HG03571 (cell line): ENCODE results near the gene BCAS3.
A peak's percentile ranks its signal among the peaks of the same experiment; 100 is the strongest.
"Not testable (repeated sequence)": the region's sequence is repeated elsewhere in the genome, so short reads cannot be mapped to it uniquely, and the experiment has no call there.

ENCODE experiments used
- ATAC-seq: cut with Tn5 transposase; IDR thresholded peaks from one replicate; pipeline ENCODE4 v1.9.1; 2021; ENCODE audit not compliant: unreplicated experiment

Gene BCAS3

DNA sequence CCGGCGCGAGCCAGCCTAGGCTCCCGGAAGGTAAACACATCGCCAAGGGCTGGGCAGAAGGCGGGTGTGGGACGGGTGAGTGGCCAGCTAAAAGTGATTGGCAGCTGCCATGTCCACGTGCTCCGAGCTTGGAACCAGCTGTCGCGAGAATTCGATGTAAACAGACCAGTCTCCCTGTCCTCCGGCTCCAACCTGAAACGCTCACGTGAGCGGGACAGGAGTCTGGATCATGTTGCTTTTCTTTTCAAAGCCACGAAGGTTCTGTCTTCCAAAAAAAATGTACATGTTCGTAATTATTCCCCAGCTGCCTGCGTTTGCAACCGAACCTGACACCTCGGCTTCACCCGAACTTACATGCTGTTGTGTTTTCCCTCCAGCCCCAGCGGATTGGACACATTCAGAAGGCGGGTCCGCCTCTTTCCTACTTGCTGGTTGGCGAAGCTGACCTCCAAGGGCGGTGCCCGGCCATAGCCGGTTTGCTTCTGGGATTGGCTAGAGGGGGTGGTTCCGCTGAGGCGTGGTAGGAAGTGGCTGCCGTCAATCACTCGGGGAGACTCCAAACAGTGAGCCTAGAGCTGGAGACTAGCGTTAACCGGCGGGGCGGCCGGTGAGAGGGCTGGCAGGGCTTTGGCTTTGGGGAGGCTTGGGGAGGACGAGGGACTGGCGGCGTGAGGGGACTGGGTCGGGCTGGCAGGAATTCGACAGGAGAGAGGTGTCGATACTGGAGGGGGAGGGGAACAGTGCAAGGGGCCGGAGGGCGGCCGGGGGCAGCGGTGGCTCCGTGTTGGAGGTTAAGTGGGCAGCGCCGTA lies at the start of gene BCAS3:
Gene BCAS3 (plus strand): TSS at position 544 of the 810 bp plus-strand sequence.
- peak; percentile 98 for ATAC-seq

DNA sequence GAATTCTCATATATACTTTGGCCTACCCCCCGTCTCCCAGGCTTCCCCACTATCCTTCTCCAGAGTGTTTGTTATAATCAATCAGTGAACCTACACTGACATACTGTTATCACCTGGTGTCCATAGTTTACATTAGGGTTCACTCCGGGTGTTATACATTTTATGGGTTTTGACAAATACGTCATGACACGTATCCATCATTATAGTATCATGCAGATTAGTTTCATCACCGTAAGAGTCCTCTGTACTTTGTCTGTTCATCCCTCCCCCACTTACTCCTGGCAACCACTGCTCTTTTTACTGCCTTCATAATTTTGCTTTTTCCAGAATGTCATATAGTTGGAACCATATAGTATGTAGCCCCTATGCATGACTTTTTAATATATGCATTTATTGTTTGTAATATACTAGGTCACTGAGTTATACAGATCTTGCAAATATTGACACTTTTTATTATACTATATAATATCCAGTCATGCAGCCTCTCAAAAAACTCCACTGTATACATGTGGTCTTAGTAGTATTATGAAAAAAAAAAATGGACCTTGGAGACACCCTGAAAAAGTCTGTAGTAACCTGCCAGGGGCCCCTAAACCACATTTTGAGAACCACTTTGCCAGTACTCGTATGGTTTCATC lies 49.3 kb upstream of the BCAS3 start:
- ATAC-seq = no peak

DNA sequence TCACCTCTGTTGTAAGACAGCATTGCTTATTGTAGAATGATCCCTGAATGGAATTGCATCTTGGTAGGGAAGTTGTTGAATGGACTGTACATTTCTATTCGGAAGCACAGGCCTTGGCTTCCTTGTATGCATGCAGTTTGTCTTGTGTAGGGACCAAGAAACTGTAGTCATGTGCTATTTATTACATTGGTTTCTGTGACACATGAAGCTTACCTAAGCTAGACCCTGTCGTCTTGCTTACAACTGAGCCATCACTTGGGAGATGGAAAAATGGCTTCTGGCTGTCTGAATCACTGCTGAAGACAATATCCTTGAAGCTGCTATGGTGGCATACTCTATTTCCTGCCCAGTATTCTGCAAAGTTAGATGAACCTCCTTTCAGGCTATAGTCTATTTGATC lies 48.5 kb upstream of the BCAS3 start:
- ATAC-seq = no peak

DNA sequence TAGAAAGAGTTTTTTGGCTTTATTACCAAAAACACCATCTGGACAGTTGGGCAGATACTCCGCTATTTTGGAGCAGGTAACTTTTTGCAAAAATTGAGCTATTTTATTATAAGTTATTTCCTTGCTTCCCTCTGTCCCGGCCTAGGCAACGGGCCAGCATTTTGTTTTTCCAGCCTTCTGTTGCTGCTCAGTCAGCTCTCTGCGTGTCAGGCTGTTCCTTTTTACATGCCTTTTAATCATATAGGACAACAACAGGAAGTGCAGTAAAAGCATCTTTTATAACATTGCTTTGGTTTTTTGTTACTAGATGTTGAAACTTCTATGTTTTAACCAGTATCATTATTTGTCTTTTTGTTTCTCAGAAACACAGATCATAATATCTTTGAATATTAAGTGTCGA lies 47.3 kb upstream of the BCAS3 start:
- ATAC-seq = no peak

DNA sequence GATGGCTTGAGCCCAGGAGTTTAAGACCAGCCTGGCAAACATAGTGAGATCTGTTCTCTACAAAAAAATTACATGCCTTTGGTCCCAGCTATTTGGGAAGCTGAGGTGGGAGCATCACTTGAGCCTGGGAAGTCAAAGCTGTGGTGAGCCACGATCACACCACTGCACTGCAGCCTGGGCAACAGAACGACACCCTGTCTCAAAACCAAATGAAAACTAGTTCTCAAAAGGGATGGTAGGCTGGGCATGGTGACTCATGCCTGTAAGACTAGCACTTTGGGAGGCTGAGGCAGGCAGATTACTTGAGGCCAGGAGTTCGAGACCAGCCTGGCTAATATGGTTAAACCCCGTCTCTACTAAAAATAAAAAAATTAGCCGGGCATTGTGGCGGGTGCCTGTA lies 46.5 kb upstream of the BCAS3 start:
- no peak for ATAC-seq

DNA sequence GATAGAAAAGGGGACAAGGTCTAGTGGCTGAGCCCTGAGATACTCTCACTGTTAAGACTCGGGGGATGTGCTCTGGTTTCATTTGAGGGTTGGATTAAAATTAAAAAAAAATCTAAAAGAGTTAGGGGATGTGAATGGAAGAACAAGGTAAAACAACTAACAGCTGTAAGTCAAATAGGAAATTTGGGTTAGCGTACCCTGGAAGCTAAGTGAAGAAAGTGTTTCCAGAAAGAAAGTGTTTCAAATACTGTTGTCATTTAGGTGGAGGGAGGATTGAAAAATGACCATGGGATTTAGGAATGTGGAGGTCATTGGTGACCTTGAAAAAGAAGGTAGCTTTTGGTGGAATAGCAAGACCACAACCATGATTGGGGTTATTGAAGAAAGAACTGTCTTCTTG lies 40.0 kb upstream of the BCAS3 start:
- no peak for ATAC-seq

DNA sequence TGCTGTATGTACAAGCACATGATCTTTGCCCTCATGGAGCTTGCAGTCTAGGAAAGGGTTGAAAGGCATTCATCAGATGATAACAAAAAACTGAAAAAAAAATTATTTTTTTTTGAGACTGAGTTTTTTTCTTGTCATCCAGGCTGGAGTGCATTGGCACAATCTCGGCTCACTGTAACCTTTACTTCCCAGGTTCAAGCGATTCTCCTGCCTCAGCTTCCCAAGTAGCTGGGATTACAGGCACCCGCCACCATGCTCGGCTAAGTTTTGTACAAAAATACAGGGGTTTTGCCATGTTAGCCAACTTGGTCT lies 38.7 kb upstream of the BCAS3 start:
- no peak for ATAC-seq

DNA sequence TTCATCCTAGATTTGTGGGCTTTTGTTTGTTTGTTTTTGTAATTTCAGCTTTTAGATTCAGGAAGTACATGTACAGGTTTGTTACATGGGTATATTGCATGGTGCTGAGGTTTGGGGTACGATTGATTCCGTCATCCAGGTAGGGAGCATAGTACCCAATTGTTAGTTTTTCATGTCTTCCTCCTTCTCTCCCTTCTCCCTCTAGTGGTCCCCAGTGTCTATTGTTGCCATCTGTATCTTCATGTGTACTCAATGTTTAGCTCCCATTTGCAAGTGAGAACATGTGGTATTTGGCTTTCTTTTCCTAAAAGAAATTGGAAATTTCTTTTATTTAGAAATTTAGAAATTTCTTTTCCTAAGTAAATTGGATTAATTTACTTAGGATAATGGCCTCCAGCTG lies 37.1 kb upstream of the BCAS3 start:
- no peak for ATAC-seq

DNA sequence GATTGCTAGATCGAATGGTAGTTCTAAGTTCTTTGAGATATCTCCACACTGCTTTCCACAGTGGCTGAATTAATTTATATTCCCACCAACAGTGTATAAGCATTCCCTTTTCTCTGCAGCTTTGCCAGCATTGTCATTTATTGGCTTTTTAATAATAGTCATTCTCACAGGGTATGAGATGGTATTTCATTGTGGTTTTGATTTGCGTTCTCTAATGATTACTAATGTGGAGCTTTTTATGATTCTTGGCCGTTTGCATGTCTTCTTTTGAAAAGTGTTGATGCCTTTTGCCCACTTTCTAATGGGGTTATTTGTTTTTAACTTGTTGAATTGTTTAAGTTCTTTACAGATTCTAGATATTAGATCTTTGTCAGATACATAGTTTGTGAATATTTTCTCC lies 36.5 kb upstream of the BCAS3 start:
- ATAC-seq = no peak

DNA sequence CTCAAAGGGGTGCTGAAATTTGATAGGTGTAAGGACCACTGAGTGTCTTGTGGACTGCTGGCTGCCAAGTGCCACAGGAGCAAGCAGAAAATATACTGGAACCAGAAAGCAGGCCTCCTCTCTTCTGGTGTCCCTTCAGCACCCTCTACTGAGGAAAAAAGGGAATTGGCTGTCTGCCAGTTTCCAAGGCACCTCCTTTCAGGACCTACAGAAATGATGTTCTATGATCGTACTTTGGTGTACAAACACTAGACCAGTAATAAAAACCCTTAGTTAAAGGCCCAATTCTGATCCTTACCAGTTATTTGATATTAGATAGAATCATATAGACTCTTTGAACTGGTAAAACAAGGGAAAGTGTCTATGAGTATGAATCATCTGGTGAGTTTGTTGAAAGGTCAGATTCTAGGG lies 35.8 kb upstream of the BCAS3 start:
- ATAC-seq = no peak

DNA sequence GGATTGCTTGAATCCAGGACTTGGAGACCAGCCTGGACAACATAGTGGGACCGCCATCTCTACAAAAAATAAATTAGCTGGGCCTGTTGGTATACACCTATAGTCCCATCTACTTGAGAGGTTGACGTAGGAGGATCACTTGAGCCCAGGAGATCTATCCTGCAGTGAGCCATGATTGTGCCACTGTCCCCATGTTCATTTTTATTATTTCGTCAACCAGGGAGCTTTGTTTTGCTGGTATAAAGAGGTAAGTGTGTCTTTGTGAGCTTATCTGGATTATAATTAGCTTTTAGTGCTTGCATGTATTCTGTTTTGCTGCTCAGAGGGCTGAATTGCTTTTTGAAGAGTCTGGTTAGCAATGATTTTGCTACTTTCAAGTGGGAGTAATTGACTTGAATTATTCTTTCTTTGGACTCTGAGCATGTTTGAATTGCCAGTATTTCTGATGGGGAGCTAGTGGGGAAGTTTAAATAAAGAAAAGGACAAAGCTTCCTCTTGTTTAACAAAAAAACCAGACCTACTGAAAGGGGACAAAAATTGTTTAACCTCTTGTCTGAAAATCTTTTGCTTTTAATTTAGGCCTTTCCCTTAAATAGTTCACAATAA lies 31.6 kb upstream of the BCAS3 start:
- no peak for ATAC-seq

DNA sequence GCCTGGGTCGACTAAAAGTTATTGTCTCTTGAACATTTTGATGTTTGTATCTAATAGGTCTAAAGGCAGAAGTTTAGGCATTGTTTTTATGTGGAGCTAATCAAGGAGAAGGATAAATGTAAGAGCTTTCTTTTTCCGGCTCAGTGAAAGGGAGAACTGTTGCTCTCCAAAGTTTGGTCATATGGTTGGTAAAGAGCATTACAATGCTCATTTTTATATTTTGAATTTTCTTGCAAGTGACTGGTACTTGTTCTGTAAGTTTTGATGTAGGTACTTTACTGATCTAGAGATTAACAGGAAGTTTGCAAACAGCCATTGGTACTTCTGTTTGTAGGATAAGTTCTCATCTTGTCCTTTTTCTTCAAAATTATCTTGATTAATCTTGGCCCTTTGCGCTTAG lies 30.9 kb upstream of the BCAS3 start:
- ATAC-seq = no peak

DNA sequence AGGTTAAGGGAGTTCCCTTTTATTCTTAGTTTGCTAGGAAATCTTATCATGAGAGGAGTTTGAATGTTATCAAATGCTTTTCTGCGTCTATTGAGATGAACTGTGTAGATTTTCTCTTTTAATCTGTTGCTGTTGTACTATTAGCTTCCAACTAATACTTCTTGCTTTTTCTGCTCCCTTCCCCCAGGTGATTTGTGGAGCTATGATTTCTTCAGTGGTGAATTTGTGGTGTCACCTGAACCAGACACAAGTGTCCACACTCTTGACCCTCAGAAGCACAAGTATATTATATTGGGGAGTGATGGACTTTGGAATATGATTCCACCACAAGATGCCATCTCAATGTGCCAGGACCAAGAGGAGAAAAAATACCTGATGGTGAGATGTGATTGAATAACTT lies 29.9 kb upstream of the BCAS3 start:
- ATAC-seq = no peak

DNA sequence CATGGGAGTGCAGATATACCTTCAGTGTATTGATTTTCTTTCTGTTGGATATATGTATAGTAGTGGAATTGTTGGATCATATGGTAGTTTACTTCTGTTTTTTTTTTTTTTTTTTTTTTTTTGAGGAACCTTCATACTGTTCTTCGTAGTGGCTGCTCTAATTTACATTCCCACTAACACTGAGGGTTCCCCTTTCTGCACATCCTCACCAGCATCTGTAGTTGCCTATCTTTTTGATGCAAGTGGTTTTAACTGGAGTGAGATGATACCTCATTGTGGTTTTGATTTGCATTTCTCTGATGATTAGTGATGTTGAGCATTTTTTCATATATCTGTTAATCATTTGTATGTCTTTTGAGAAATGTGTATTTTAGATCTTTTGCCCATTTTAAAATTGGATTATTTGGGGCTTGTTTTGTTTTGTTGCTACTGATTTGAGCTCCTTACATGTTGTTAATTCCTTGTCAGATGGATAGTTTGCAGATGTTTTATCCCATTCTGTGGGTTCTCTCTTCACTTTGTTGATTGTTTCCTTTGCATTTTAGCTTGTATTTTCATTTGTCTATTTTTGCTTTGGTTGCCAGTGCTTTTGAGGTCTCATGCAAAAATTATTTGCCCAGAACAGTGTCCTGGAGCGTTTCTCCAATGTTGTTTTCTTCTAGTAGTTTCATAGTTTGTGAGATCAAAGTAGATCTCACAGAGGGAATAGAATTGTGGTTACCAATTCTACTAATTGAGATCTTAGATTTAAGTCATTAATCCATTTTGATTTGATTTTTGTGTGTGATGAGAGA lies 25.0 kb upstream of the BCAS3 start:
- ATAC-seq = peak; percentile 88

DNA sequence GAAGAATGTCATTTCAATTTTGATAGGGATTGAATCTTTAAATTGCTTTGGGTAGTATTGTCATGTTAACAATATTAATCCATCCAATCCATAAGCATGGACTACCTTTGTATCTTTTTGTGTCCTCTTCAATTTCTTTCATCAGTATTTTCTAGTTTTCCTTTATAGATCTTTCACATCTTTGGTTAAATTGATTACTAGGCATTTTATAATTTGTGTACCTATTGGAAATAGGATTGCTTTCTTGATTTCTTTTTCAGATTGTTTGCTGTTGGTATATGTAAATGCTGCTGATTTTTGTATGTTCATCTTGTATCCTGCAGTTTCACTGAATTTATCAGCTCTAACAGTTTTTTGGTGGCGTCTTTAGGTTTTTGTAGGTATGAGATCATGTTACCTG lies 24.1 kb upstream of the BCAS3 start:
- no peak for ATAC-seq

DNA sequence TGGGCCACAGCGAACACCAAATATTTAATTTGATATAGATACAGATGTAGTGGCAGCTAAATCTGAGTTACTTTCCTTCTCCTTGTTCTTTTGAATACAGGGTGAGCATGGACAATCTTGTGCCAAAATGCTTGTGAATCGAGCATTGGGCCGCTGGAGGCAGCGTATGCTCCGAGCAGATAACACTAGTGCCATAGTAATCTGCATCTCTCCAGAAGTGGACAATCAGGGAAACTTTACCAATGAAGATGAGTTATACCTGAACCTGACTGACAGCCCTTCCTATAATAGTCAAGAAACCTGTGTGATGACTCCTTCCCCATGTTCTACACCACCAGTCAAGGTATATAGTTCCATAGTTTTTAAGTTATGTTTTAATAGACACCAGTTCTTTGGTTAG lies 21.2 kb upstream of the BCAS3 start:
- ATAC-seq = no peak

DNA sequence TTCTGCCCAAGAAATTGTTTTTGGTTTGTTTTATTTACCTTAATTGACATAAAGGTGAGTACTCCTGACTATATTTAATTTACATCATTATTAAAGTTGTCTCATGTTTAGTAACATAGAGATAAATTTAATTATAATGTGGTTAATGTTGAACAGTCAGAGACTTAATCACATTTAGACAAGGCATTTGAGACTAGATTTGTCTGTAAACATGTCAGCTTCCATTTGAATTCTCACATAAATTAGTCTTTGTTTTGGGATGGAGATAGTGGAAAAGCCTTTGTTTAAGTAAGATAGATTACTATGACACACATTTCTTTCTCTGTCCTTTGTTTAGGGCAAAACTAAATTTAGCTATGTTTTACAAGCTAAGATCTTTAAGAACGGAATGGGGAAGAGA lies 18.5 kb upstream of the BCAS3 start:
- ATAC-seq = no peak

DNA sequence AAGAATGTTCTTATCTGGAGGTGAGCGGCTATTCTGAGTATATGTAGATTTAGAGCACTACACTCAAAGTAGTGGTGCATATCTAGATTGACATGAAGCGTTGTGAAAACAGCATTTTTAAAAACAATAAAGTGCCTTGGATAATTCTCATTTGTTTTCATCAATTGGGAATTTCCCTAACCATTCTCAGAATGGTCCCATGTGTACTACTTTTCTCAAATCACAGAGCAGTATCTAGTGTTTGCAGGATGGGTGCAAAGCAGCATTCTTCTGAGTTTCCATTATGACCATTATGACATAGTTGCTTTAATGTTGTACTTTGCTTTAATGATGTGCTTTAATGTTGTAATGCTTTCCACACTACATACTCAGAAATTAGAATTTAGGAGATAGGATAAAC lies 16.2 kb upstream of the BCAS3 start:
- ATAC-seq = no peak

DNA sequence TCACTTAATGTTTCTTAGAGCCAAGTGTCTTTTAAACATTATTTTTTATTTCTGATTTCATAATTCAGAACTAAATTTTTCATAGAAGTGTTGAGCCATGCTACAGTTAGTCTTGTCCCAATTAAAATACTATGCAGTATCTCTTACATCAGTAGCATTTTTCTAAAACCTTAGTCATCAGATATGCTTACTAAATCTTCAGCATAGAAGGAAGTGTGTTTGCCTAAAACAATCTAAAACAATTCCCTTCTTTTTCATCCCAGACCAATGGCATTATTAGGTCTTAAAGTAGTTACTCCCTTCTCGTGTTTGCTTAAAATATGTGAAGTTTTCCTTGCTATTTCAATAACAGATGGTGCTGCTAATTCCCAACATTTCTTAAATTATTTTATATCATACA lies 13.6 kb upstream of the BCAS3 start:
- ATAC-seq = no peak

DNA sequence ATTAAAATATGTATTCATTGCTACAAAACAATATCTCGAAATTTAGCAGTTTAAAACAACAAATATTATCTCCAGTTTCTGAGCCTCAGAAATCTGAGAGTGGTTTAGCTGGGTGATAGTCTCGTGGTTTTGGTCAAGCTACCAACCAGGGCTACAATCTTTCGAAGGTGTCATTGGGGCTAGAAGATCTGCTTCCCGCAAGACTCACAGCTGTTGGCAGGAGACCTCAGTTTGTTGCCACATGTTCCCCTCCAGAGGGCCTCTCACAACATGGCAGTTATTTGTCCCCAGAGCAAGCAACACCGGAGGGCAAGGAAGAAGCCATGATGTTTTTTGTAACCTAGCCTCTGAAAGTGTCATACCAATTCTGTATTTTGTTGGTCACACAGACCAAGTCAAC lies 12.0 kb upstream of the BCAS3 start:
- no peak for ATAC-seq

DNA sequence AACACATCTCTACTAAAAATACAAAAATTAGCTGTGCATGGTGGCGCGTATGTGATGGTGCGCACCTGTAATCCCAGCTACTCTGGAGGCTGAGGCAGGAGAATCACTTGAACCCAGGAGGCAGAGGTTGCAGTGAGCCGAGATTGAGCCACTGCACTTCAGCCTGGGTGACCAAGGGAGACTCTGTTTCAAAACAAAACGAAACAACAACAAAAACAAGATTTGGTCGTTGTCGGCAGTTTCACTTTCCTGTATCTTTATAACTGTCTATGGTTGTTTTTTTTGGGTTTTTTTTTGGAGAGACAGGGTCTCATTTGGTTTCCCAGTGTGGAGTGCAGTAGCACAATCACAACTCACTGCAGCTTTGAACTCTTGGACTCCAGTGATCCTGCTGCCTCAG lies 8.9 kb upstream of the BCAS3 start:
- not testable (repeated sequence) for ATAC-seq

DNA sequence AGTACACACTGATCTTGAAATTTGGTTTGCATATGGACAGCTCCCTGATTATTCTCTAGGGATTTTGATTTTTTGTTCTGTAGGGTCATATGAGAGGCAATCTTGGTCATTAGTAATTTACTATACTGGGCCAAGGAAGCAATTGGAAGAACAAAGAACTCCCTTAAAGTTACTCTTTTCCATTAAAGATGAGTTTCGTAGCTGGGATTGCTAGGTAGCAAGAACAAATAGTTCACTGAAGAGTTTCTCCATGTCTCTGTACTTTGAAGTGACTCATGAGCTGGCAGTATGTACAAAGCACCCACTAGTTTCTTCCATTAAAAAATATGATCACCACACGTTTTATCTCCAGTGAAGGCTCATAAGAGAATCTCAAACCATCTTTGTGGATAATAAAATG lies 6.2 kb upstream of the BCAS3 start:
- no peak for ATAC-seq
